ENCODE data around the gene AIFM3. TPM values are rescaled to one million over a fixed set of nuclear protein-coding genes. Genes with fewer than 3 reads are reported as not detected.
A peak's percentile ranks its signal among the peaks of the same experiment; 100 is the strongest.

Gene AIFM3
- total RNA-seq, 2 donors from 2014 or later, result 0.78 to 3.0 TPM

DNA sequence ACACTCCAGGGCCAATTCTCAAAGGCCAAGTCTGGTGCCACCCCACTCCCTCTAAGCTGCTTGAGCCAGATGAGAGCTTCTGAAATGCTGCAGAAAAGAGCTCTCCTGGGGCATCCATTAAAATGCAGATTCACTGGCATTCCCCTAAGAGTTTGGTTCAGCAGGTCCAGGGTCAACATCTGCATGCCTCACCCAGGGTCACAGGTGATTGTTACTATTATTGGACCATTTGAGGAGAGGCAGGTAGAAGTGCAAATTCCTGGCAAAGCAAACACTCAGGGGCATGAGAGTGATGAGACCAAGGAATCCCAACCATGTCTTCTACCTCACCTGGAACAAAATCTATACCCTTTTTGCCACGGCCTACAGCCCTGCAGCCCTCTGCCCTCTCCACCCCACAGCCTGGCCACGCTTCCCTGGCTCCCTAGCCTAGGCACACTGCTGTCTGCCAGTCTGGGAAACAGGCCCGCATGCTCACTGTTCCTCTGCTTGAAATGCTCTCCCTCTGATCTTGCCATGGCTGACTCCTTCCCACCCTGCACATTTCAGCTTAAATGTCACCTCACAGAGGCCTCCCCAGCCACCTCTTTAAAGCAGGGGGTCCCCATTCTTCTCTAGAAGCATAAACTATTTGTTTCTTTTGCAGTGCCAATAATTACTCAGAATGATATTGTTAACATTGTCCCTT is 43.5 kb downstream of the AIFM3 start:
- H3K4me3 ChIP-seq, result no peak overlapping the region
- no peaks in the 10 kb centered on the region for H3K36me3 ChIP-seq (replicated peaks in 1 of 2; ENCODE audit: insufficient read depth in 1 of 2, low read depth in 2 of 2)
- DNase-seq (no peak), ATAC-seq (no peak)
- intact Hi-C loops (cut with DNase I), result loop anchor here (10.0 kb wide), 1 partner anchor 46 kb away; the partner anchor contains the start of gene AIFM3
- no peaks in the 10 kb centered on the region for H3K9me3 ChIP-seq
- H3K27me3 ChIP-seq, result no peaks in the 10 kb centered on the region
- peaks cover 16% of the 10 kb centered on the region for H3K4me1 ChIP-seq
- no peak overlapping the region for H3K27ac ChIP-seq
- TF ChIP-seq CTCF (IDR thresholded peaks at IDR 0.05), result no peak
- TF ChIP-seq POLR2A (IDR thresholded peaks at IDR 0.05), result no peak
- 72 to 89% methylated on average over 3 of the region's 3 CpGs for WGBS, 2 donors

- TF ChIP-seq POLR2A (IDR thresholded peaks at IDR 0.05), result no peak
- TF ChIP-seq CTCF (IDR thresholded peaks at IDR 0.05), result no peak
- WGBS, 2 donors, result 72 to 76% methylated on average over 10 to 14 of the region's 14 CpGs
- no peak overlapping the region for H3K4me3 ChIP-seq
Observed at GRCh38 chr22:21012446-21013407, 45.7 kb downstream of the AIFM3 start.

GRCh38 chr22:21013657-21014201 is 46.7 kb downstream of the AIFM3 start:
- intact Hi-C loops (cut with DNase I), result loop anchor here (10.0 kb wide), 1 partner anchor 49 kb away; the partner anchor contains the start of gene AIFM3
- Histone ChIP-seq H3K36me3 (replicated peaks in 1 of 2; ENCODE audit: insufficient read depth in 1 of 2, low read depth in 2 of 2) (no peaks in the 10 kb centered on the region), H3K27me3 (no peaks in the 10 kb centered on the region), H3K4me3 (no peak overlapping the region), H3K4me1 (peaks cover 16% of the 10 kb centered on the region), H3K9me3 (no peaks in the 10 kb centered on the region), H3K27ac (peak overlapping the region in 2 of 4 donors; percentile 21 to 46)
- 18 to 59% methylated on average over 5 to 24 of the region's 24 CpGs for WGBS, 2 donors
- ATAC-seq (no peak), DNase-seq (no peak)
- TF ChIP-seq POLR2A (IDR thresholded peaks at IDR 0.05), result no peak
- no peak for TF ChIP-seq CTCF (IDR thresholded peaks at IDR 0.05)

More at GRCh38 chr22:21012446-21013407, 45.7 kb downstream of the AIFM3 start:
- Histone ChIP-seq H3K4me1 (peaks cover 16% of the 10 kb centered on the region), H3K9me3 (no peaks in the 10 kb centered on the region), H3K27ac (no peak overlapping the region), H3K27me3 (no peaks in the 10 kb centered on the region), H3K36me3 (replicated peaks in 1 of 2; ENCODE audit: insufficient read depth in 1 of 2, low read depth in 2 of 2) (no peaks in the 10 kb centered on the region)
- no peak for ATAC-seq
- intact Hi-C loops (cut with DNase I), result loop anchor here (10.0 kb wide), 1 partner anchor 48 kb away; the partner anchor contains the start of gene AIFM3
- DNase-seq, result no peak

DNA sequence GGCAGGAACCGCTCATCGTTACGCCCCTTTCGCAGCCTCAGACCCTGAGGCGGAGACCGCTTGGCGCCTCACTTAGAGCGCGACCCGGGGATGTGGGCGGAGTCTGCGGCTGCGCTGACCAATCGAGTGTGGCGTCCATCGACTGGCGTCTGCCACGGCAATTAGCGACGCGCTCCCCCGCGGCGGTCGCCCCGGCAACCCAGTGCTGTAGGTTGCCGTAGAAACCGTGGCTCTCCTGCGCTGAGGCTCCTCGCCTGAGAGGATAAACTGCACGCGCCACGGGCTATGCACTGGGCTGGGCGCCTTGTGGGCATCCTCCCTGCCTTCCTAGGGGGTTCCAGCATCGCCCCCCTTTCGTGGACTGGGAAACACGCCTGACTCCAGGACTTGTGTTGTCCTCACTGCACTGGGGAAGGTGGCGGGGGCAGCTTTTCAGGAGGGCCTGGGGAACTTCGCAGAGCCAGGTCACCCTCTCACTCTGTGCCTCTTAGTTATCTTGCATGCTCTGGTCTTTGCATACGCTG is 47.2 kb downstream of the AIFM3 start:
- intact Hi-C loops (cut with DNase I), result loop anchor here (10.0 kb wide), 1 partner anchor 49 kb away; the partner anchor contains the start of gene AIFM3
- ATAC-seq, result peak; percentile 83
- TF ChIP-seq CTCF (IDR thresholded peaks at IDR 0.05) (no peak), POLR2A (IDR thresholded peaks at IDR 0.05) (no peak)
- WGBS, 2 donors, result 1 to 20% methylated on average over 3 to 40 of the region's 40 CpGs
- Histone ChIP-seq H3K27ac (peak overlapping the region in 3 of 4 donors; percentile 21 to 46 (median 30)), H3K4me3 (no peak overlapping the region), H3K4me1 (peaks cover 16% of the 10 kb centered on the region), H3K9me3 (no peaks in the 10 kb centered on the region), H3K36me3 (replicated peaks in 1 of 2; ENCODE audit: insufficient read depth in 1 of 2, low read depth in 2 of 2) (no peaks in the 10 kb centered on the region), H3K27me3 (no peaks in the 10 kb centered on the region)
- DNase-seq, result peak; percentile 62 to 84 (median 80)
